Measurements from ENCODE around the gene PHF19. TPM values are rescaled to one million over a fixed set of nuclear protein-coding genes. Genes with fewer than 3 reads are reported as not detected.

The PHF19 gene
- polyA plus RNA-seq, 1 of the 3 experiments (the other 2 are of a cell fraction) = 33.4 TPM

GRCh38 chr9:120830865-120831264 is 46.1 kb downstream of the PHF19 start (continued):
- no peak for TF ChIP-seq CTCF (IDR thresholded peaks at IDR 0.05)
- no peak for TF ChIP-seq EP300 (IDR thresholded peaks at IDR 0.05; ENCODE audit: borderline replicate concordance in 1 of 2, low read depth in 1 of 2, low read length in 1 of 2)
- TF ChIP-seq TAF1 (IDR thresholded peaks at IDR 0.05; ENCODE audit: borderline replicate concordance, low read depth, low read length) = no peak
- TF ChIP-seq IRF3 (IDR thresholded peaks at IDR 0.05; ENCODE audit: low read depth, low read length) = no peak
- TF ChIP-seq RFX5 (IDR thresholded peaks at IDR 0.05; ENCODE audit: low read length) = no peak
- no peak for TF ChIP-seq TEAD4 (IDR thresholded peaks at IDR 0.05; ENCODE audit: borderline replicate concordance, insufficient read depth)

- no peaks in the 10 kb centered on the region for H3K27me3 ChIP-seq (ENCODE audit: insufficient read depth)
- H3K4me2 ChIP-seq = no peak overlapping the region
- H3K9ac ChIP-seq = no peak overlapping the region
- 83% methylated on average over 3 of the region's 3 CpGs for WGBS (ENCODE audit: low lambda C conversion rate)
- POLR2A ChIA-PET = no interaction called here
- TF ChIP-seq FOXJ3 (CRISPR knock-in tag; IDR thresholded peaks at IDR 0.05) (no peak), GATA2 (CRISPR knock-in tag; IDR thresholded peaks at IDR 0.05) (no peak)
- H3K79me2 ChIP-seq (ENCODE audit: insufficient read depth) = peaks cover 13% of the 10 kb centered on the region; the same call in 1 of the 2 replicates
- no peaks in the 10 kb centered on the region for H3K4me1 ChIP-seq (ENCODE audit: control insufficient read depth in 1 of 2, insufficient read depth in 2 of 2, low read depth in 1 of 2, low read length in 1 of 2)
- H3K27ac ChIP-seq (ENCODE audit: low read depth in 2 of 2, low read length in 1 of 2) = no peak overlapping the region
- no peak overlapping the region for H2AFZ ChIP-seq (ENCODE audit: low read depth)
- peaks cover 10% of the 10 kb centered on the region for H3F3A ChIP-seq (replicated peaks; ENCODE audit: insufficient read depth)
- no peak for DNase-seq
- no peak overlapping the region for H3K4me3 ChIP-seq (ENCODE audit: low read depth in 2 of 2, low read length in 1 of 2)
- no peaks in the 10 kb centered on the region for H3K9me2 ChIP-seq
- no peaks in the 10 kb centered on the region for H3K9me3 ChIP-seq
- CTCF ChIA-PET = no interaction called here
- H3K36me3 ChIP-seq (replicated peaks in 1 of 2; ENCODE audit: control insufficient read depth in 1 of 2, insufficient read depth in 2 of 2, low read length in 1 of 2) = peaks cover 59 to 72% of the 10 kb centered on the region in 2 experiments
- no peaks in the 10 kb centered on the region for H4K20me1 ChIP-seq (ENCODE audit: insufficient read depth)
Measured at GRCh38 chr9:120830151-120830550, 46.8 kb downstream of the PHF19 start.

- no peak for DNase-seq
- H4K20me1 ChIP-seq (ENCODE audit: insufficient read depth) = no peaks in the 10 kb centered on the region
- WGBS (ENCODE audit: low lambda C conversion rate) = 100% methylated on average over 1 of the region's 1 CpG
- H3K9ac ChIP-seq = no peak overlapping the region
- H3K4me1 ChIP-seq (ENCODE audit: control insufficient read depth in 1 of 2, insufficient read depth in 2 of 2, low read depth in 1 of 2, low read length in 1 of 2) = no peaks in the 10 kb centered on the region
- peaks cover 8% of the 10 kb centered on the region; the same call in 1 of the 2 replicates for H3K79me2 ChIP-seq (ENCODE audit: insufficient read depth)
- no peaks in the 10 kb centered on the region for H3K27me3 ChIP-seq (ENCODE audit: insufficient read depth)
- H3K36me3 ChIP-seq (replicated peaks in 1 of 2; ENCODE audit: control insufficient read depth in 1 of 2, insufficient read depth in 2 of 2, low read length in 1 of 2) = peaks cover 59 to 73% of the 10 kb centered on the region in 2 experiments
- ChIA-PET POLR2A (no interaction called here), CTCF (no interaction called here)
- H3K4me2 ChIP-seq = no peak overlapping the region
- no peak overlapping the region for H3K4me3 ChIP-seq (ENCODE audit: low read depth in 2 of 2, low read length in 1 of 2)
- H3K9me3 ChIP-seq = no peaks in the 10 kb centered on the region
- H2AFZ ChIP-seq (ENCODE audit: low read depth) = no peak overlapping the region
- H3F3A ChIP-seq (replicated peaks; ENCODE audit: insufficient read depth) = peaks cover 12% of the 10 kb centered on the region
- no peak overlapping the region for H3K27ac ChIP-seq (ENCODE audit: low read depth in 2 of 2, low read length in 1 of 2)
- no peaks in the 10 kb centered on the region for H3K9me2 ChIP-seq
- TF ChIP-seq TCF12 (IDR thresholded peaks at IDR 0.05) (no peak), ELF1 (IDR thresholded peaks at IDR 0.05) (no peak)
Measured at GRCh38 chr9:120829650-120830049, 47.3 kb downstream of the PHF19 start.
